K562 (cell line): ENCODE results near the gene EPHA4.

Experiments
- ATF2 ChIP-seq: sonication (generic); formaldehyde crosslinking; IDR thresholded peaks from 2 replicates; pipeline ENCODE4 v1.8.1; 2022; ENCODE audit warnings: missing genetic modification reagents
- CXXC5 ChIP-seq: fragments of 250-450 bp; sonication (Bioruptor Pico); IDR thresholded peaks from 2 replicates; pipeline ENCODE4 v1.8.0; 2022; ENCODE audit warnings: inconsistent platforms, mild to moderate bottlenecking, moderate library complexity
- FOSL1 ChIP-seq: fragments of 200-800 bp; sonication (Bioruptor generic); conservative IDR thresholded peaks from 2 replicates; pipeline ENCODE4 v1.6.1; 2016; ENCODE audit warnings: missing genetic modification characterization, missing compliant biosample characterization
- HIVEP1 ChIP-seq: fragments of 250-450 bp; sonication (Bioruptor Pico); IDR thresholded peaks from 2 replicates; pipeline ENCODE4 v1.4.0; 2020; ENCODE audit warnings: mild to moderate bottlenecking
- NR3C1 ChIP-seq: sonication (generic); formaldehyde crosslinking; IDR thresholded peaks from 2 replicates; pipeline ENCODE4 v1.8.1; 2022; ENCODE audit warnings: missing genetic modification reagents
- TEAD1 ChIP-seq, 2 experiments: fragments of 450-650 bp in 1 of 2; sonication (generic) in 1 of 2; formaldehyde crosslinking; IDR thresholded peaks; 2 replicates each; pipeline versions ENCODE4 v1.4.0 to v1.8.0; 2020 to 2022; ENCODE audit warnings: mild to moderate bottlenecking in 2 of 2, missing genetic modification reagents in 1 of 2
- YY1 ChIP-seq, 3 experiments: IDR thresholded peaks; 2 replicates each; pipeline ENCODE4 v1.6.1; 2011; ENCODE audit warnings: low read length in 2 of 3, mild to moderate bottlenecking in 2 of 3, moderate library complexity in 2 of 3, borderline replicate concordance in 1 of 3, control low read depth in 1 of 3, low read depth in 1 of 3; ENCODE audit not compliant: insufficient read depth in 3 of 3, insufficient replicate concordance in 2 of 3, control insufficient read depth in 1 of 3, insufficient read length in 1 of 3; ENCODE audit errors: extremely low read depth in 1 of 3
- TF ChIP-seq, protein P1 (sequence below), 3 experiments: IDR thresholded peaks in 2 of 3; conservative IDR thresholded peaks in 1 of 3; 2 replicates each; pipeline ENCODE4 v1.5.1; 2011 to 2012; ENCODE audit warnings: low read length in 3 of 3, mild to moderate bottlenecking in 3 of 3, control low read depth in 2 of 3, improper control_type of control experiment in 1 of 3, inconsistent platforms in 1 of 3, low read depth in 1 of 3, mixed read lengths in 1 of 3, moderate library complexity in 1 of 3; ENCODE audit not compliant: insufficient read depth in 2 of 3
- TF ChIP-seq, protein P2 (sequence below), 3 experiments: fragments of 200-800 bp in 1 of 3; sonication (Bioruptor generic) in 1 of 3; sonication (generic) in 1 of 3; formaldehyde crosslinking in 1 of 3; IDR thresholded peaks; 2 replicates each; pipeline versions ENCODE4 v1.6.1 to v1.8.0; 2016 to 2022; ENCODE audit warnings: mild to moderate bottlenecking in 2 of 3, missing compliant biosample characterization in 2 of 3, missing genetic modification characterization in 2 of 3, missing genetic modification reagents in 1 of 3
- TF ChIP-seq, protein P3 (sequence below): fragments of 150-350 bp; conservative IDR thresholded peaks from 2 replicates; pipeline ENCODE4 v1.6.1; 2014; ENCODE audit warnings: low read length

GRCh38 chr2:221385716-221386115 is 186.4 kb downstream of the EPHA4 start:
- TF ChIP-seq FOSL1 (tag) (no peak), TEAD1 (CRISPR knock-in tag; IDR thresholded peaks at IDR 0.05) (no peak), YY1 (IDR thresholded peaks at IDR 0.05; ENCODE audit: borderline replicate concordance in 1 of 3, control insufficient read depth in 1 of 3, extremely low read depth in 1 of 3, insufficient read depth in 3 of 3, insufficient read length in 1 of 3, insufficient replicate concordance in 2 of 3, low read depth in 1 of 3, low read length in 2 of 3) (no peak), HIVEP1 (CRISPR knock-in tag) (no peak), ATF2 (no peak), NR3C1 (no peak), CXXC5 (no peak)
- TF ChIP-seq, protein P1, sequence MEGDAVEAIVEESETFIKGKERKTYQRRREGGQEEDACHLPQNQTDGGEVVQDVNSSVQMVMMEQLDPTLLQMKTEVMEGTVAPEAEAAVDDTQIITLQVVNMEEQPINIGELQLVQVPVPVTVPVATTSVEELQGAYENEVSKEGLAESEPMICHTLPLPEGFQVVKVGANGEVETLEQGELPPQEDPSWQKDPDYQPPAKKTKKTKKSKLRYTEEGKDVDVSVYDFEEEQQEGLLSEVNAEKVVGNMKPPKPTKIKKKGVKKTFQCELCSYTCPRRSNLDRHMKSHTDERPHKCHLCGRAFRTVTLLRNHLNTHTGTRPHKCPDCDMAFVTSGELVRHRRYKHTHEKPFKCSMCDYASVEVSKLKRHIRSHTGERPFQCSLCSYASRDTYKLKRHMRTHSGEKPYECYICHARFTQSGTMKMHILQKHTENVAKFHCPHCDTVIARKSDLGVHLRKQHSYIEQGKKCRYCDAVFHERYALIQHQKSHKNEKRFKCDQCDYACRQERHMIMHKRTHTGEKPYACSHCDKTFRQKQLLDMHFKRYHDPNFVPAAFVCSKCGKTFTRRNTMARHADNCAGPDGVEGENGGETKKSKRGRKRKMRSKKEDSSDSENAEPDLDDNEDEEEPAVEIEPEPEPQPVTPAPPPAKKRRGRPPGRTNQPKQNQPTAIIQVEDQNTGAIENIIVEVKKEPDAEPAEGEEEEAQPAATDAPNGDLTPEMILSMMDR (IDR thresholded peaks at IDR 0.05 in 2 of 3, conservative IDR thresholded peaks at IDR 0.05 in 1 of 3; ENCODE audit: insufficient read depth in 2 of 3, low read depth in 1 of 3, low read length in 3 of 3), result no peak
- TF ChIP-seq, protein P2, sequence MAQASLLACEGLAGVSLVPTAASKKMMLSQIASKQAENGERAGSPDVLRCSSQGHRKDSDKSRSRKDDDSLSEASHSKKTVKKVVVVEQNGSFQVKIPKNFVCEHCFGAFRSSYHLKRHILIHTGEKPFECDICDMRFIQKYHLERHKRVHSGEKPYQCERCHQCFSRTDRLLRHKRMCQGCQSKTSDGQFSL (CRISPR knock-in tag; IDR thresholded peaks at IDR 0.05), result no peak
- TF ChIP-seq, protein P2 (tag; IDR thresholded peaks at IDR 0.05), result no peak
- TF ChIP-seq, protein P3, sequence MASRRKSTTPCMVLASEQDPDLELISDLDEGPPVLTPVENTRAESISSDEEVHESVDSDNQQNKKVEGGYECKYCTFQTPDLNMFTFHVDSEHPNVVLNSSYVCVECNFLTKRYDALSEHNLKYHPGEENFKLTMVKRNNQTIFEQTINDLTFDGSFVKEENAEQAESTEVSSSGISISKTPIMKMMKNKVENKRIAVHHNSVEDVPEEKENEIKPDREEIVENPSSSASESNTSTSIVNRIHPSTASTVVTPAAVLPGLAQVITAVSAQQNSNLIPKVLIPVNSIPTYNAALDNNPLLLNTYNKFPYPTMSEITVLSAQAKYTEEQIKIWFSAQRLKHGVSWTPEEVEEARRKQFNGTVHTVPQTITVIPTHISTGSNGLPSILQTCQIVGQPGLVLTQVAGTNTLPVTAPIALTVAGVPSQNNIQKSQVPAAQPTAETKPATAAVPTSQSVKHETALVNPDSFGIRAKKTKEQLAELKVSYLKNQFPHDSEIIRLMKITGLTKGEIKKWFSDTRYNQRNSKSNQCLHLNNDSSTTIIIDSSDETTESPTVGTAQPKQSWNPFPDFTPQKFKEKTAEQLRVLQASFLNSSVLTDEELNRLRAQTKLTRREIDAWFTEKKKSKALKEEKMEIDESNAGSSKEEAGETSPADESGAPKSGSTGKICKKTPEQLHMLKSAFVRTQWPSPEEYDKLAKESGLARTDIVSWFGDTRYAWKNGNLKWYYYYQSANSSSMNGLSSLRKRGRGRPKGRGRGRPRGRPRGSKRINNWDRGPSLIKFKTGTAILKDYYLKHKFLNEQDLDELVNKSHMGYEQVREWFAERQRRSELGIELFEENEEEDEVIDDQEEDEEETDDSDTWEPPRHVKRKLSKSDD, result no peak
